ENCODE measurements around the gene SMARCB1. TPM values are rescaled to one million over a fixed set of nuclear protein-coding genes. Genes with fewer than 3 reads are reported as not detected.
A peak's percentile ranks its signal among the peaks of the same experiment; 100 is the strongest.

SMARCB1 gene
- total RNA-seq, 1 donor from 2014 or later, result 52.0 TPM

DNA sequence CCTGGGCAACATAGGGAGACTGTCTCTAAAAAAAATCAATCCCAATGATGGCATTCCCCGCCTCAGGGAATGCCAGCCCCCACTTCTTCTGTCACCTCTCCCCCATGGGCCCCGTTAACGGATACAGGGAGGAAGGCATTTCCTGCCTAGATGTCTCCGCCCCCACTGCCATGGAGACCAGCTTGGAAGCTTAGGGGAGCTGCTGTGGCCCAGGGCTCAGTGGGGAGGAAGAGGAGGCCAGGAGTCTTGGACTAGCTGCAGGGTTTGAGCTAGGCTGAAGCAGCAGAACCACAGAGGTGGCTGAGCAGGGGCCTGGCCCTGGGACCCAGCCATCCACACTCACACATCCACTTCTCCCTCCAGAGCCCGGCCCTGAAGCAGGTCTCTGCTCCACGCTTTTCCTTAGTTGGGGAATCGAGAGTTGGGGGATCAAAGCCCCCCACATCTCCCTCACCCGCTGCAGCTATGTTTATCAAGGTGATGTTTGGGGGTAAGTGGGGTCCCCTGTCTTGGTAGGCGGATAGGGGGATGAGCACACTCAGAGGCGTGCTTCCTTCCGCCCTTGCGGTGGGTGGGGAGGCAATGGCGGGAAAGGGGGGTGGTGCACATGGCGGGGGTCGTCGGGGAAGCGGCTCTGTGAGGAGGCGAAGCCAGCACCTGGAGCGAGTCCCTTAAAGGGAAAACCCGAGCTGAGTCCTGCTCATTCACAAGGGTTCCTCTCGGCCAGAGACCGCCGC is 23.8 kb upstream of the SMARCB1 start, which contains the start of gene C22orf15:
Gene C22orf15, plus strand, starts transcription at position 149 of the 737 bp plus-strand sequence. Its CDS starts 317 bp downstream, at position 466.
- TF ChIP-seq, protein P1, sequence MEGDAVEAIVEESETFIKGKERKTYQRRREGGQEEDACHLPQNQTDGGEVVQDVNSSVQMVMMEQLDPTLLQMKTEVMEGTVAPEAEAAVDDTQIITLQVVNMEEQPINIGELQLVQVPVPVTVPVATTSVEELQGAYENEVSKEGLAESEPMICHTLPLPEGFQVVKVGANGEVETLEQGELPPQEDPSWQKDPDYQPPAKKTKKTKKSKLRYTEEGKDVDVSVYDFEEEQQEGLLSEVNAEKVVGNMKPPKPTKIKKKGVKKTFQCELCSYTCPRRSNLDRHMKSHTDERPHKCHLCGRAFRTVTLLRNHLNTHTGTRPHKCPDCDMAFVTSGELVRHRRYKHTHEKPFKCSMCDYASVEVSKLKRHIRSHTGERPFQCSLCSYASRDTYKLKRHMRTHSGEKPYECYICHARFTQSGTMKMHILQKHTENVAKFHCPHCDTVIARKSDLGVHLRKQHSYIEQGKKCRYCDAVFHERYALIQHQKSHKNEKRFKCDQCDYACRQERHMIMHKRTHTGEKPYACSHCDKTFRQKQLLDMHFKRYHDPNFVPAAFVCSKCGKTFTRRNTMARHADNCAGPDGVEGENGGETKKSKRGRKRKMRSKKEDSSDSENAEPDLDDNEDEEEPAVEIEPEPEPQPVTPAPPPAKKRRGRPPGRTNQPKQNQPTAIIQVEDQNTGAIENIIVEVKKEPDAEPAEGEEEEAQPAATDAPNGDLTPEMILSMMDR (IDR thresholded peaks at IDR 0.05; ENCODE audit: borderline replicate concordance), result no peak
- H3K36me3 ChIP-seq, result peaks cover 7% of the 10 kb centered on the region
- peaks cover 54% of the 10 kb centered on the region for H3K4me1 ChIP-seq
- H3K9me3 ChIP-seq (replicated peaks), result no peaks in the 10 kb centered on the region
- intact Hi-C loops (cut with micrococcal nuclease), result no loop called here
- no peak for DNase-seq
- no peaks in the 10 kb centered on the region for H3K27me3 ChIP-seq (ENCODE audit: low read depth)
- H3K4me3 ChIP-seq, result peak within 1 kb of the TSS; percentile 78
- H3K27ac ChIP-seq (replicated peaks), result peak within 1 kb of the TSS; percentile 94

DNA sequence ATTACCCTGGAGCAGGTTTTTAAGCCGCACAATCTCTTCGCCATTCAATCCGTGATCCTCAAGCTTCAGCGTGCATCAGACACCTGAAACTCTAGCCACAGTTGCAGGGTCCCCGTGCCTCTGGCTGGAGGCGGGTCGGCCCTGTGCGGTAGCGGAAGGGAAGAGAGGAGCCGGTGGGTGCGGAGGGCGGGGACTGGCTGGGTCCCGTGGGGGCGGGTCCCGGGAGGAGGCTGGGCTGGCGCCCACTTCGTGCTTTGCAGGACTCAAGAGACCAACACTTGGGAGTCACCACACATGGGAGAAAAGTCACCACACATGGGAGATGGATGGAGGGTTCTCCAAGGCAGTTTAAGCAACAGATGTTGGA is 23.2 kb upstream of the SMARCB1 start:
- H3K9me3 ChIP-seq (replicated peaks), result no peaks in the 10 kb centered on the region
- peak overlapping the region; percentile 78 for H3K4me3 ChIP-seq
- peaks cover 59% of the 10 kb centered on the region for H3K4me1 ChIP-seq
- H3K27ac ChIP-seq (replicated peaks), result peak overlapping the region; percentile 94
- intact Hi-C loops (cut with micrococcal nuclease), result no loop called here
- no peaks in the 10 kb centered on the region for H3K27me3 ChIP-seq (ENCODE audit: low read depth)
- peaks cover 7% of the 10 kb centered on the region for H3K36me3 ChIP-seq
- TF ChIP-seq, protein P1 (IDR thresholded peaks at IDR 0.05; ENCODE audit: borderline replicate concordance), result no peak
- no peak for DNase-seq

DNA sequence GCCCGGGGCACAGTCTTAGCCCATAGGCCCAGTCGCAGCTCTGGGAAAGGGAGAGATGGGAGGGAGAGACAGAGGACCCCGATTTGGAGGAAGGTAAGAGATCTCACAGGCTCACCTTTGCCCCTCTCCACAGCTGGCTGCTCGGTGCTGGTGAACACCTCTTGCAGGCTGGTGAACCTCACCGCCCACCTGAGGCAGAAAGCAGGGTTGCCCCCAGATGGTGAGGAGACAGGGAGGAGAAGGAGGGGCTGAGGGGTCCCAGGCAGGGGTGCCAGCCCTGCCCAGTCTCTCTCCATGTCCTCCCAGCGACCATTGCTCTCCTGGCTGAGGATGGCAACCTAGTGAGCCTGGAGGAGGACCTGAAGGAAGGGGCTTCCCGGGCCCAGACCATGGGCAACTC is 22.8 kb upstream of the SMARCB1 start:
- peak overlapping the region; percentile 78 for H3K4me3 ChIP-seq
- no peak for DNase-seq
- H3K4me1 ChIP-seq, result peaks cover 63% of the 10 kb centered on the region
- peak overlapping the region; percentile 94 for H3K27ac ChIP-seq (replicated peaks)
- peaks cover 7% of the 10 kb centered on the region for H3K36me3 ChIP-seq
- no peaks in the 10 kb centered on the region for H3K9me3 ChIP-seq (replicated peaks)
- intact Hi-C loops (cut with micrococcal nuclease), result no loop called here
- TF ChIP-seq, protein P1 (IDR thresholded peaks at IDR 0.05; ENCODE audit: borderline replicate concordance), result no peak
- no peaks in the 10 kb centered on the region for H3K27me3 ChIP-seq (ENCODE audit: low read depth)

DNA sequence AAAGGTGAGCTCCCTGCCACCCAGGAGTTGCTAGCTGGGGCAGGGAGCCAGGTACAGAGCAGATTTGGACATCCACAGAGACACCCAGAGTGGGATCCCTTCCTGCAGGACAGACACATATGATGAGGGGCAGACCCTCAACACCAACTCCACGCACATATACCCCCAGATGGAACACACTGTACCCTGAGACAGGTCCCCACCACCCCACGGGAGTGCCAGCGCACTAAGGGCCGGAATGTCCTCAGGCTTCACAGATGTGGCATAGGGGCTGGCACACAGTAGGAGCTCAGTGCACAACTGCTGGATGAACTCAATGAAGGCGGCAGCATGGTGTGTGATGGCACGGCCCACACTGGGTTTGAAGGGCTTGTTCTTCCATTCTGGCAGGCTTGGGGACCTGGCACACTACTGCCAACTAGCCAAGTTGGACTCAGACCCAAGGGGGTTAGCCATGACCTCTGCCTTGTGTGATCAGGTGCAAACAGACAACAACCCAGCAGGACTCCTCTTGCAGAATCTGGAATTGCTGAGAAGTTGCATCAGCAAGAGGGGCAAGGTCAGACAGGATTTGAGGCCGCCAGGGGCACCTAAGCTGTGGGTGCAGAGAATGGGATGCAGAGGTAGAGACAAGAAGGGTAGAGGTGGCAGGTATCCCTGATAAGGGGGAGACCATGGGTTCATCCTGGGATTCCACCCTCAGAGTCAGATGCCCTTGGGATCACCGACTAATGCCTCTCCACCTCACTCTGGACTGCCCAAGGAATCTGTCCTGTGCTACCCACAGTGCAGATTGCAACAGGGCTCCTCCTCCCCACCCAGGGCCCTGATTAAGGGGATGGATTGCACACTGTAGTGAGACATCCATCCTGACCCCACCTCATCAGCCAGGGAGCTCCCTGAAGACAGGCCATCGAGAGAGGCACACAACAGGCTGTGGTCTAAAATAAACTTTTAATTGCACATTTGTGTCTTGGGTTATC is 21.6 kb upstream of the SMARCB1 start:
- Histone ChIP-seq H3K4me1 (peaks cover 69% of the 10 kb centered on the region), H3K4me3 (peak overlapping the region; percentile 78), H3K27me3 (ENCODE audit: low read depth) (no peaks in the 10 kb centered on the region), H3K36me3 (peaks cover 7% of the 10 kb centered on the region), H3K27ac (replicated peaks) (peak overlapping the region; percentile 94), H3K9me3 (replicated peaks) (no peaks in the 10 kb centered on the region)
- intact Hi-C loops (cut with micrococcal nuclease), result no loop called here
- TF ChIP-seq, protein P1 (IDR thresholded peaks at IDR 0.05; ENCODE audit: borderline replicate concordance), result no peak
- no peak for DNase-seq

DNA sequence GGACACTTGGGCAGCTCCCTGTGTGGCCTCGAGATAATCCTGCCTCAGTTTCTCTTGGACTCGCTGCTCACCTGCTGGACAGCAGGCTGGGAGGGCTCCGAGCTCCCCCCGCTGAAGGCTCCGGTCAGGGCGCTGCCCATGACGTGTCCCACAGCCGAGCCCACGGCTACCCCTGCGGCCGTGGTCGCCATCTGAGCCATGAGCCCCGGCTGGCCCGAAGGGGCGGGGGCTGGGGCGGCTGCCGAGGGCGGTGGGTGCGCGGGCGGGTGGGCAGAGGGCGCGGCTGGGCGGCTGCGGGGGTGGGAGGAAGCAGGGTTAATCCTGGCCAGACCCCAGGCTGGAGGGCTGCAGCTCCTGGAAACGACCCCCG is 19.5 kb upstream of the SMARCB1 start:
- intact Hi-C loops (cut with micrococcal nuclease), result no loop called here
- peak overlapping the region; percentile 94 for H3K27ac ChIP-seq (replicated peaks)
- no peak for DNase-seq

More for the DNA sequence above, 19.5 kb upstream of the SMARCB1 start:
- Histone ChIP-seq H3K4me1 (peaks cover 83% of the 10 kb centered on the region), H3K9me3 (replicated peaks) (no peaks in the 10 kb centered on the region), H3K27me3 (ENCODE audit: low read depth) (no peaks in the 10 kb centered on the region), H3K36me3 (peaks cover 7% of the 10 kb centered on the region), H3K4me3 (peak overlapping the region; percentile 78)
- TF ChIP-seq, protein P1 (IDR thresholded peaks at IDR 0.05; ENCODE audit: borderline replicate concordance), result no peak

Data from left ventricle myocardium inferior (tissue), 1 donor.